HL-60 (cell line): ENCODE results near the gene OSMR.

Experiments
- DNase-seq, 2 experiments: peaks; one replicate each; pipeline ENCODE4 v3.0.0-alpha.2; 2010 to 2020; ENCODE audit warnings: low read depth in 1 of 2, low spot score in 1 of 2
- H3K27ac ChIP-seq: fragments of 250-450 bp; sonication (Bioruptor Pico); replicated peaks from 2 replicates; pipeline ENCODE4 v1.5.1; 2020; ENCODE audit warnings: mild to moderate bottlenecking, moderate library complexity
- H3K27me3 ChIP-seq: fragments of 250-450 bp; sonication (Bioruptor Pico); 2 replicates; pipeline ENCODE4 v1.5.1; 2021; ENCODE audit warnings: mild to moderate bottlenecking, moderate library complexity; ENCODE audit not compliant: insufficient read depth, poor library complexity, severe bottlenecking
- H3K4me3 ChIP-seq: replicated peaks from 2 replicates; pipeline ENCODE4 v1.5.1; 2011; ENCODE audit warnings: mild to moderate bottlenecking, control low read depth, low read length; ENCODE audit not compliant: insufficient read depth
- GABPA ChIP-seq: IDR thresholded peaks from 2 replicates; pipeline ENCODE4 v1.6.1; 2012; ENCODE audit warnings: low read depth
- POLR2AphosphoS5 ChIP-seq: IDR thresholded peaks from 2 replicates; pipeline ENCODE4 v1.6.1; 2012; ENCODE audit warnings: low read depth
- SPI1 ChIP-seq: IDR thresholded peaks from 2 replicates; pipeline ENCODE4 v1.6.1; 2012; ENCODE audit warnings: low read depth, mild to moderate bottlenecking, borderline replicate concordance
- TF ChIP-seq, protein P1 (sequence below): IDR thresholded peaks from one replicate; pipeline ENCODE4 v1.5.1; 2011; ENCODE audit warnings: low read length, control low read depth, inconsistent platforms; ENCODE audit not compliant: insufficient read depth
- TF ChIP-seq, protein P2 (sequence below): IDR thresholded peaks from 2 replicates; pipeline ENCODE4 v1.6.1; 2012; ENCODE audit warnings: low read depth; ENCODE audit not compliant: insufficient replicate concordance

The OSMR gene

DNA sequence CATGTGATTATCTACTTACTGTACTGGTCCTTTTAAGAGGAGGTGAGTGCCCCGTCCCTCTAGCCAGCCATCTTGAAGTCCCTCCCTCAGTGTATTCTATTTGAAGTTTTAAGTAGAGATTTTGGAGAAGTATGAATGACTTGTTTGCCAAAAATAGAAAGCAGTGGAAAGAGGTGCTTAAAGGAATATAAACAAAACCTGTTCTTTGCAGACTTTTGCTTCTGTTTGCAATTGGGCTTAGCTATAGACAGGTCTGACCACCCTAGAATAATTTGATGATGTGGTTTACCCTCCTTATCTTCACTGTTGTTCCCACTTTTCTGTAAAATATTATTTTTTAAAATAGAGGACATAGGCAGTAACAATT is 21.2 kb downstream of the OSMR start:
- no peak for TF ChIP-seq SPI1
- TF ChIP-seq, protein P1, sequence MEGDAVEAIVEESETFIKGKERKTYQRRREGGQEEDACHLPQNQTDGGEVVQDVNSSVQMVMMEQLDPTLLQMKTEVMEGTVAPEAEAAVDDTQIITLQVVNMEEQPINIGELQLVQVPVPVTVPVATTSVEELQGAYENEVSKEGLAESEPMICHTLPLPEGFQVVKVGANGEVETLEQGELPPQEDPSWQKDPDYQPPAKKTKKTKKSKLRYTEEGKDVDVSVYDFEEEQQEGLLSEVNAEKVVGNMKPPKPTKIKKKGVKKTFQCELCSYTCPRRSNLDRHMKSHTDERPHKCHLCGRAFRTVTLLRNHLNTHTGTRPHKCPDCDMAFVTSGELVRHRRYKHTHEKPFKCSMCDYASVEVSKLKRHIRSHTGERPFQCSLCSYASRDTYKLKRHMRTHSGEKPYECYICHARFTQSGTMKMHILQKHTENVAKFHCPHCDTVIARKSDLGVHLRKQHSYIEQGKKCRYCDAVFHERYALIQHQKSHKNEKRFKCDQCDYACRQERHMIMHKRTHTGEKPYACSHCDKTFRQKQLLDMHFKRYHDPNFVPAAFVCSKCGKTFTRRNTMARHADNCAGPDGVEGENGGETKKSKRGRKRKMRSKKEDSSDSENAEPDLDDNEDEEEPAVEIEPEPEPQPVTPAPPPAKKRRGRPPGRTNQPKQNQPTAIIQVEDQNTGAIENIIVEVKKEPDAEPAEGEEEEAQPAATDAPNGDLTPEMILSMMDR = no peak
- TF ChIP-seq GABPA = no peak
- TF ChIP-seq, protein P2, sequence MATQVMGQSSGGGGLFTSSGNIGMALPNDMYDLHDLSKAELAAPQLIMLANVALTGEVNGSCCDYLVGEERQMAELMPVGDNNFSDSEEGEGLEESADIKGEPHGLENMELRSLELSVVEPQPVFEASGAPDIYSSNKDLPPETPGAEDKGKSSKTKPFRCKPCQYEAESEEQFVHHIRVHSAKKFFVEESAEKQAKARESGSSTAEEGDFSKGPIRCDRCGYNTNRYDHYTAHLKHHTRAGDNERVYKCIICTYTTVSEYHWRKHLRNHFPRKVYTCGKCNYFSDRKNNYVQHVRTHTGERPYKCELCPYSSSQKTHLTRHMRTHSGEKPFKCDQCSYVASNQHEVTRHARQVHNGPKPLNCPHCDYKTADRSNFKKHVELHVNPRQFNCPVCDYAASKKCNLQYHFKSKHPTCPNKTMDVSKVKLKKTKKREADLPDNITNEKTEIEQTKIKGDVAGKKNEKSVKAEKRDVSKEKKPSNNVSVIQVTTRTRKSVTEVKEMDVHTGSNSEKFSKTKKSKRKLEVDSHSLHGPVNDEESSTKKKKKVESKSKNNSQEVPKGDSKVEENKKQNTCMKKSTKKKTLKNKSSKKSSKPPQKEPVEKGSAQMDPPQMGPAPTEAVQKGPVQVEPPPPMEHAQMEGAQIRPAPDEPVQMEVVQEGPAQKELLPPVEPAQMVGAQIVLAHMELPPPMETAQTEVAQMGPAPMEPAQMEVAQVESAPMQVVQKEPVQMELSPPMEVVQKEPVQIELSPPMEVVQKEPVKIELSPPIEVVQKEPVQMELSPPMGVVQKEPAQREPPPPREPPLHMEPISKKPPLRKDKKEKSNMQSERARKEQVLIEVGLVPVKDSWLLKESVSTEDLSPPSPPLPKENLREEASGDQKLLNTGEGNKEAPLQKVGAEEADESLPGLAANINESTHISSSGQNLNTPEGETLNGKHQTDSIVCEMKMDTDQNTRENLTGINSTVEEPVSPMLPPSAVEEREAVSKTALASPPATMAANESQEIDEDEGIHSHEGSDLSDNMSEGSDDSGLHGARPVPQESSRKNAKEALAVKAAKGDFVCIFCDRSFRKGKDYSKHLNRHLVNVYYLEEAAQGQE = no peak
- no peak overlapping the region for H3K27ac ChIP-seq
- peaks cover under 1% of the 10 kb centered on the region for H3K27me3 ChIP-seq
- no peak overlapping the region for H3K4me3 ChIP-seq
- DNase-seq = no peak

DNA sequence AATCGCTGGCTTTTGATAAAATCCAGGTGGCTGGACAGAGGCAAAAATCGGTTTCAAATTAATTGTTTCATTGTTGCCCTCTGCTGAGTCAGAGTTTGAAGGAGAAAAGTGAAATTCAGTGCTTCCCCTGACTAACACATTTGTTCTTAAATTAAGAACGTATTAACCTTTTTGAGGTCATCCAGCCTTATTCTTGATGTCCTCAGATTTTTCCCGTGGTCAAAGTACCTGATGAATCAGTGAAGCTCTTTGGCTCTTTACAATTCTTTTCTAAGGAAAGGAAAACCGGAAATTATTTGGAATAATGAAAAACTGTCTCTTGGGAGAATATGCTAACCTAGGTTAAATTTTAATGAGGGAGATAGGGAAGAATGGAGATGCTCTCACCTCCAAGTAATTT is 21.6 kb downstream of the OSMR start:
- no peak for DNase-seq
- no peak overlapping the region for H3K4me3 ChIP-seq
- TF ChIP-seq, protein P2 = no peak
- TF ChIP-seq POLR2AphosphoS5 (no peak), GABPA (no peak), SPI1 (no peak)
- TF ChIP-seq, protein P1 = no peak
- H3K27ac ChIP-seq = no peak overlapping the region
- peaks cover 4% of the 10 kb centered on the region for H3K27me3 ChIP-seq

DNA sequence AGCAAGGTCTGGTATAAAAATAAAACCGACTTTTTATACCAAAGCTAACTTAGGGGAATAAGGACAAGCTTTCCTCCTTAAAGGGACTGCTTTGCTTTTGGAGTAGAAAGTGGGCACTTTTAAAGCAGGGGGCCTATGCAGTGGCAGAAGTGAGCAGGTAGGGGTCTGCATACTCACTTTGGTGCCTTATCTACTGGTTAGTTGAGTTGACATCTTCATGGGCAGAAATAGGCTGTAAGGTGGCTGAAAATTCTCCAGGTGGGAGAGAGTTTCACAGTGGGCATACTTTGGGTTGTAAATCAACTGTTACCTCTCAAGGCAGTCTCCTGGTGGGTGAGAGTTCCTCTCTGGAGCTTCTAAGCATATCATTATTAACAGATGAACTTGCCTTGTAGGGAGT is 24.8 kb downstream of the OSMR start:
- TF ChIP-seq GABPA = no peak
- TF ChIP-seq POLR2AphosphoS5 = no peak
- TF ChIP-seq, protein P1 = no peak
- no peak for TF ChIP-seq SPI1
- TF ChIP-seq, protein P2 = no peak
- no peak for DNase-seq
- H3K27me3 ChIP-seq = peaks cover 7% of the 10 kb centered on the region
- H3K4me3 ChIP-seq = no peak overlapping the region
- no peak overlapping the region for H3K27ac ChIP-seq
